ENCODE data around the gene CYP21A2. TPM values are rescaled to one million over a fixed set of nuclear protein-coding genes. Genes with fewer than 3 reads are reported as not detected.

The CYP21A2 gene
- total RNA-seq, 4 donors from 2014 or later: 1.0 to 15.3 (median 3.9) TPM

DNA sequence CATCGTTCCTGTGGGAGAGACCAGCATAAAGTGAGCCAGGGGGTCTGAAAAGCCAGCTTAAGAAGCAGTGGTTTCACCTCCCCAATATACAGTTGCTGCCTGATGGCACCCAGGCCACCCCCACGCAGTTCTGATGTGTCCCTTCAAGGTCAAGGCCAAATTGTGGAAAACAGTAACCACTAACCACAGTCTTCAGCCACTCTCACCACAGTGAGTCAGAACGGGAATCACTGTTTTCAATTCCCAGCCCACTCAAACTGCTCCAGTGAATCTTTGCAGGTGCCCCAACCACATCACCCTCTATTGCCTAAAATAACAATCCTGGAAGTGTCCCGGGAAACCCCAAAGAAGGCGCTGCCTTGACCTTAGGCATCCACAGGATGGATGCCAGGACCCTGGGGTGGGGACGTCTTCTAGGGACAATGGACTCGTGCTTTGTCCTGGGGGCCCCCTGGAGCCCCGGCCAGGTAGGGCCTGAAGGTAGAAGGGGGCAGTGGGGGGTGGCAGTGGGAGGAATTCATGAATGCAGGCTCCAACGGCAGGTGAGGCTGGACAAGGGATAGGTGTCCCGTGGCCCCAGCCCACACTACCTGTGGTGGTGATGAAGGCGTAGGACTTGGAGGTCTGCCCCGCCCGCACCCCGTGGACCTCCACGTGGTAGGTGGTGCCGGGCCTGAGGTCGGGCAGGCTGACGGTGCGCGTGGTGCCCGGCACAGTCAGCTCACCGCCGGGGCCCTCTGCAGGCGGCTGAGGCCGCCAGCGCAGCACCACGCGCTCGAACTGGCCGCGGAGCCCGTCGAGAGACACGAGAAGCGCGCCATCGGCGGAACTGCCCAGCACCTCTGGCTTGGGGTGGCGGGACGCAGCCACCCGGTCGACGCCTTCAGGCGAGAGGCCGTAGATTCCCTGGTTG lies 48.7 kb downstream of the CYP21A2 start:
- no peak for DNase-seq (ENCODE audit: low spot score in 2 of 2)
- H3K4me1 ChIP-seq: peaks cover 0 to 64% (median 21%) of the 10 kb centered on the region in 4 donors
- no peaks in the 10 kb centered on the region for H3K9me3 ChIP-seq
- H3K4me3 ChIP-seq: peak overlapping the region in 2 of 4 donors; percentile 16 to 18
- peaks cover 0 to 22% (median 0%) of the 10 kb centered on the region in 3 donors for H3K36me3 ChIP-seq
- 37 to 64% methylated on average over 9 to 32 of the region's 45 CpGs for WGBS, 2 donors
- peaks cover 0 to 13% of the 10 kb centered on the region in 2 donors for H3K27me3 ChIP-seq
- peak overlapping the region; percentile 66 to 89 (median 80) for H3K27ac ChIP-seq
- TF ChIP-seq POLR2A (IDR thresholded peaks at IDR 0.05) (no peak), EP300 (IDR thresholded peaks at IDR 0.05) (peak in 1 of 2 donors; percentile 16)
- TF ChIP-seq, protein P1, sequence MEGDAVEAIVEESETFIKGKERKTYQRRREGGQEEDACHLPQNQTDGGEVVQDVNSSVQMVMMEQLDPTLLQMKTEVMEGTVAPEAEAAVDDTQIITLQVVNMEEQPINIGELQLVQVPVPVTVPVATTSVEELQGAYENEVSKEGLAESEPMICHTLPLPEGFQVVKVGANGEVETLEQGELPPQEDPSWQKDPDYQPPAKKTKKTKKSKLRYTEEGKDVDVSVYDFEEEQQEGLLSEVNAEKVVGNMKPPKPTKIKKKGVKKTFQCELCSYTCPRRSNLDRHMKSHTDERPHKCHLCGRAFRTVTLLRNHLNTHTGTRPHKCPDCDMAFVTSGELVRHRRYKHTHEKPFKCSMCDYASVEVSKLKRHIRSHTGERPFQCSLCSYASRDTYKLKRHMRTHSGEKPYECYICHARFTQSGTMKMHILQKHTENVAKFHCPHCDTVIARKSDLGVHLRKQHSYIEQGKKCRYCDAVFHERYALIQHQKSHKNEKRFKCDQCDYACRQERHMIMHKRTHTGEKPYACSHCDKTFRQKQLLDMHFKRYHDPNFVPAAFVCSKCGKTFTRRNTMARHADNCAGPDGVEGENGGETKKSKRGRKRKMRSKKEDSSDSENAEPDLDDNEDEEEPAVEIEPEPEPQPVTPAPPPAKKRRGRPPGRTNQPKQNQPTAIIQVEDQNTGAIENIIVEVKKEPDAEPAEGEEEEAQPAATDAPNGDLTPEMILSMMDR (IDR thresholded peaks at IDR 0.05): peak in 1 of 5 experiments; percentile 34

DNA sequence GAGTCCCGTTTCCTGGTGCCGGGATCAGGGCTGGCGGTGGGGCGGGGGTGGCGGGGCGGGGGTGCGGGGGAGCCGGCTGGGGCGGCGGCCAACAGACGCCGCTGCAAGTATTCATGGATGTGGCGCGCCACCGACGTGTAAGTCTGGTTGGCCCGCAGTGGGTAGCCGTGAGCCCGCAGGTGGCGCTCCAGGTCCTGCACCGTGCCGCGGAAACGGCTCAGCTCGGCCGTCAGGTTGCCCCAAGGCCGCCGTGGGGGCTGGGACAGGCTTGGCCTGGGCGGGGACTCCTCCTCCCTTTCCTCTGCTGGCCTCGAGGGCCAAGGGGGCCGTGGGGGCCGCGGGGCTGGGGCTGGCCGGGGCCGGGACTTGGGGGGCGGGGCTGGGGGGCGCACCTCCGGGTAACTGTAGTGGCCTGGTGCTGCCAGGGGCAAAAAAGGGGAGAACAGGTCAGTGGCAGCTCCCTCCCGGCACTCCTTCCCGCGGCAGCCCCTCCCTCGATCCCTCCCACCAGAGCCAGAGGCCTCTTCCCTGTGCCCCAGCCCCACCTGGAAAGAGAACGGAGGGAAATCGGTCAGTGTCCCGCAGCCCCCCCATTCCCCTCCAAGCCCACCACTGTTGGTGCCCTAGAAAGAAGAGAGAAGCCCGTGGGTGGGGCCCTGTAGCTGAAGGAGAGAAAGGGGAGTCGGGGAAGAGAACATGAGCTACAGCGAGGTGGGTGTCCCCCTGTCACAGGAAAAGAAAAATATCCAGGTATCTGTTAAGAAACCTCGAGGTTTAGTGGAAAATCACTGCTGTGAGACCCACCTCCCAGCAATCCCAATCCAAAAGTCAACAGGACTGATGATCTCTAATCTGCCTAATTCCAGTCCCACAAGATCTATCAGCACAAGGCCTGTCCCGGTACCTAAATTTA lies 49.6 kb downstream of the CYP21A2 start:
- Histone ChIP-seq H3K4me3 (peak overlapping the region in 2 of 4 donors; percentile 16 to 18), H3K36me3 (peaks cover 0 to 22% (median 0%) of the 10 kb centered on the region in 3 donors), H3K4me1 (peaks cover 0 to 64% (median 23%) of the 10 kb centered on the region in 4 donors), H3K27me3 (peaks cover 0 to 13% of the 10 kb centered on the region in 2 donors), H3K9me3 (no peaks in the 10 kb centered on the region), H3K27ac (peak overlapping the region; percentile 66 to 89 (median 80))
- WGBS, 2 donors: 13 to 41% methylated on average over 8 to 27 of the region's 50 CpGs
- DNase-seq (ENCODE audit: low spot score in 2 of 2): peak; percentile 70 to 81
- no peak for TF ChIP-seq POLR2A (IDR thresholded peaks at IDR 0.05)
- TF ChIP-seq, protein P1 (IDR thresholded peaks at IDR 0.05): peak; percentile 30 to 62 (median 53)
- TF ChIP-seq EP300 (IDR thresholded peaks at IDR 0.05): peak in 1 of 2 donors; percentile 38

DNA sequence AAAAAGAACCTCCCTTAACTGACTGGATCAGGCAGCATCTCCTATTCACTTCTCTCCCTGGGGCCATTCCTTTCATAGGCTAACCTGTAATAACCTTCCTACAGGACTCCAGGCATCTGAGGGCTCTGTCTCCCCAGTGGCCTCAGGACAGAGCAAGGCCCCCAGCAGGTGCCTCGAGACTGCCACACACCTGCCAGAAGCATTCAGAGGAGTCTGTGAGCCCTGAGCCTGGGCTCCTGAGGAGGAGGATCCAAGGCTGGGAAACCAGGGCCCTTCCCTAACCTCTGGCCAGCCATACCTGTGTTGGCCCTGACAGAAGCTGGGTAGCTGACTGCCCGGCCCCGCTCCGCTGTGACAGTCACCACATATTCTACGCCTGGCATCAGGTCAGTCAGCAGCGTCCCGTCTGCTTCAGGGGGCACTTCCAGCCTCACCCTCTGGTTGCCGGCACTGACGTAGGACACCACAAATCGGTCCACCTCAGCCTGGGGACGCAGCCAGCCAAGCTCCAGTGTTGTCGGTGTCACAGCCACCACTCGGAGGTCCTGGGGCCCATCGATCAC lies 50.4 kb downstream of the CYP21A2 start:
- TF ChIP-seq POLR2A (IDR thresholded peaks at IDR 0.05): no peak
- TF ChIP-seq EP300 (IDR thresholded peaks at IDR 0.05): no peak
- H3K27ac ChIP-seq: peak overlapping the region; percentile 66 to 89 (median 80)
- no peak overlapping the region for H3K4me3 ChIP-seq
- H3K36me3 ChIP-seq: peaks cover 0 to 22% (median 0%) of the 10 kb centered on the region in 3 donors
- peaks cover 0 to 65% (median 24%) of the 10 kb centered on the region in 4 donors for H3K4me1 ChIP-seq
- no peak for DNase-seq (ENCODE audit: low spot score in 2 of 2)
- WGBS, 2 donors: 78 to 88% methylated on average over 10 to 14 of the region's 14 CpGs
- peaks cover 0 to 13% of the 10 kb centered on the region in 2 donors for H3K27me3 ChIP-seq
- H3K9me3 ChIP-seq: no peaks in the 10 kb centered on the region

DNA sequence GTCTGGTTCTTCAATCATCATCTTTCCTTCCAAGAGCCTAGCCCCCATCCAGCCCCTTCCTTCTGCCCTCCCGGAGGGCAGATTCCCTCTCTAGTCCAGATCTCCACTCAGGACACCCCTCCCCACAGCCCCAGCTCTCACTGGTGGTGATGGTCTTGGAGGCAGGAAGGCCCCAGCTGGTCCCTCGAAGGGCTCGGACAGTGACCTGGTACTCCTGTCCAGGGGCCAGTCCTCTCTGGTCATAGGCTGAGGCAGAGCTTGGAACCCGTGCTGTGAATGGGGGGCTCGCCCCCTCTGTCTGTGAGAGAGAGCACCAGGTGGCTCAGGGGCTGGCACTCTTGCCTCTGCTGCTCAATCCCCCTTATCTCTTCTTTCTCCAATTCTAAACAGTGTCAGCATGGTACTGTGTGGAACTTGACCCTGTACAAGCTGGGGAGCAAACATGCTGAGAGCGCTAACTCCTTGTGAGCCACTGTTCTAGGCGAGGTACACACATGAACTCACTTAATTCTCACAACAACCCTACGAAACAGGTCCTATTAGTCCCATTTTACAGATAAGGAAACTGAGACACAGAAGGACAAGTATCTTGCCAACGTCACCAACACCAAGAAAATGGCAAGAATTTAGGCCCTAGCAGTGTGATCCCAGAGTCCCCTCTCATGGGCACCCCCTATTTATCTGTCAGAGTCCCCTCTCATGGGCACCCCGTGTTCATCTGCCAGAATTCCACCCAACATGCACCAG lies 51.0 kb downstream of the CYP21A2 start:
- Histone ChIP-seq H3K27ac (peak overlapping the region in 3 of 4 donors; percentile 73 to 89 (median 88)), H3K27me3 (peaks cover 0 to 13% of the 10 kb centered on the region in 2 donors), H3K9me3 (no peaks in the 10 kb centered on the region), H3K4me3 (no peak overlapping the region), H3K4me1 (peaks cover 0 to 65% (median 26%) of the 10 kb centered on the region in 4 donors), H3K36me3 (peaks cover 0 to 18% (median 0%) of the 10 kb centered on the region in 3 donors)
- TF ChIP-seq, protein P1 (IDR thresholded peaks at IDR 0.05): no peak
- TF ChIP-seq EP300 (IDR thresholded peaks at IDR 0.05): no peak
- TF ChIP-seq POLR2A (IDR thresholded peaks at IDR 0.05): no peak
- WGBS, 2 donors: 83 to 87% methylated on average over 10 of the region's 10 CpGs
- no peak for DNase-seq (ENCODE audit: low spot score in 2 of 2)

Small RNAs within 50 kb of the gene (small RNA-seq; reads per million reads assigned to genes)
- gene RNA5SP206: not detected

Other genes with a start within 250 kb of the CYP21A2 start
- gene VARS1, start 242.7 kb upstream of the CYP21A2 start, total RNA-seq: 10 to 100 TPM; 40.8 to 58.6 (median 50.1) TPM
- 10 to 100 TPM; 23.9 to 31.8 (median 28.4) TPM for gene LSM2, start 231.4 kb upstream of the CYP21A2 start, total RNA-seq
- 1 to 10 TPM in 2 of 4 donors, under 1 TPM in 2; 0.20 to 2.4 (median 1.2) TPM for gene HSPA1L, start 223.1 kb upstream of the CYP21A2 start, total RNA-seq
- 100 to 1,000 TPM; 170 to 304 (median 221) TPM for gene HSPA1A, start 222.9 kb upstream of the CYP21A2 start, total RNA-seq
- gene HSPA1B, start 210.7 kb upstream of the CYP21A2 start, total RNA-seq: 100 to 1,000 TPM; 134 to 186 (median 168) TPM
- gene NEU1, start 175.6 kb upstream of the CYP21A2 start, total RNA-seq: 10 to 100 TPM; 25.8 to 44.6 (median 33.8) TPM
- gene SLC44A4, start 159.4 kb upstream of the CYP21A2 start, total RNA-seq: under 1 TPM in 3 of 4 donors, not detected in 1; 0.22 to 0.84 (median 0.59) TPM
- 10 to 100 TPM; 38.2 to 63.9 (median 46.8) TPM for gene EHMT2, start 140.7 kb upstream of the CYP21A2 start, total RNA-seq
- gene ZBTB12, start 136.3 kb upstream of the CYP21A2 start, total RNA-seq: 1 to 10 TPM in 3 of 4 donors, under 1 TPM in 1; 0.63 to 3.5 (median 2.9) TPM
- gene C2, start 110.7 kb upstream of the CYP21A2 start, total RNA-seq: 10 to 100 TPM in 1 of 4 donors, 1 to 10 TPM in 3; 4.6 to 17.4 (median 6.1) TPM
- gene CFB, start 92.3 kb upstream of the CYP21A2 start, total RNA-seq: 10 to 100 TPM; 15.7 to 66.5 (median 26.2) TPM
- 100 to 1,000 TPM in 1 of 4 donors, 10 to 100 TPM in 3; 74.1 to 101 (median 88.6) TPM for gene NELFE, start 79.4 kb upstream of the CYP21A2 start, total RNA-seq
- 10 to 100 TPM; 47.1 to 83.1 (median 48.2) TPM for gene SKIC2, start 79.2 kb upstream of the CYP21A2 start, total RNA-seq
- gene DXO, start 66.3 kb upstream of the CYP21A2 start, total RNA-seq: 10 to 100 TPM; 16.2 to 46.1 (median 34.3) TPM
- gene C4A, start 56.4 kb upstream of the CYP21A2 start, total RNA-seq: 100 to 1,000 TPM; 230 to 361 (median 258) TPM
- 100 to 1,000 TPM; 266 to 420 (median 299) TPM for gene C4B, start 23.6 kb upstream of the CYP21A2 start, total RNA-seq
- gene TNXB, start 70.9 kb downstream of the CYP21A2 start, total RNA-seq: 100 to 1,000 TPM; 231 to 547 (median 297) TPM
- 100 to 1,000 TPM in 3 of 4 donors, 10 to 100 TPM in 1; 74.3 to 121 (median 102) TPM for gene ATF6B, start 89.8 kb downstream of the CYP21A2 start, total RNA-seq
- gene FKBPL, start 91.9 kb downstream of the CYP21A2 start, total RNA-seq: 1 to 10 TPM; 1.3 to 5.4 (median 3.0) TPM
- 1 to 10 TPM in 2 of 4 donors, under 1 TPM in 2; 0.21 to 2.7 (median 1.7) TPM for gene PRRT1, start 113.5 kb downstream of the CYP21A2 start, total RNA-seq
- gene PPT2, start 115.7 kb downstream of the CYP21A2 start, total RNA-seq: 10 to 100 TPM; 33.0 to 75.2 (median 40.1) TPM
- gene EGFL8, start 126.2 kb downstream of the CYP21A2 start, total RNA-seq: 100 to 1,000 TPM; 108 to 388 (median 270) TPM
- gene AGPAT1, start 137.7 kb downstream of the CYP21A2 start, total RNA-seq: 10 to 100 TPM; 45.3 to 52.2 (median 48.1) TPM
- gene RNF5, start 140.0 kb downstream of the CYP21A2 start, total RNA-seq: 100 to 1,000 TPM in 2 of 4 donors, 10 to 100 TPM in 2; 74.5 to 117 (median 107) TPM
- 10 to 100 TPM in 1 of 4 donors, 1 to 10 TPM in 3; 4.0 to 12.7 (median 5.8) TPM for gene AGER, start 145.8 kb downstream of the CYP21A2 start, total RNA-seq
- 10 to 100 TPM; 55.0 to 75.0 (median 61.9) TPM for gene PBX2, start 151.8 kb downstream of the CYP21A2 start, total RNA-seq
- gene GPSM3, start 154.2 kb downstream of the CYP21A2 start, total RNA-seq: 10 to 100 TPM in 2 of 4 donors, 1 to 10 TPM in 2; 5.9 to 17.7 (median 8.8) TPM
- gene NOTCH4, start 185.7 kb downstream of the CYP21A2 start, total RNA-seq: 10 to 100 TPM; 22.4 to 50.2 (median 31.9) TPM